HG02798 (cell line): ENCODE results near the gene NXPE4.

Experiments used
- ATAC-seq: cut with Tn5 transposase; IDR thresholded peaks from one replicate; pipeline ENCODE4 v1.9.1; 2021; ENCODE audit warnings: mild to moderate bottlenecking; ENCODE audit not compliant: unreplicated experiment, poor library complexity

Gene NXPE4

GRCh38 chr11:114563077-114563476 lies 32.5 kb downstream of the NXPE4 start:
- ATAC-seq: no peak

DNA sequence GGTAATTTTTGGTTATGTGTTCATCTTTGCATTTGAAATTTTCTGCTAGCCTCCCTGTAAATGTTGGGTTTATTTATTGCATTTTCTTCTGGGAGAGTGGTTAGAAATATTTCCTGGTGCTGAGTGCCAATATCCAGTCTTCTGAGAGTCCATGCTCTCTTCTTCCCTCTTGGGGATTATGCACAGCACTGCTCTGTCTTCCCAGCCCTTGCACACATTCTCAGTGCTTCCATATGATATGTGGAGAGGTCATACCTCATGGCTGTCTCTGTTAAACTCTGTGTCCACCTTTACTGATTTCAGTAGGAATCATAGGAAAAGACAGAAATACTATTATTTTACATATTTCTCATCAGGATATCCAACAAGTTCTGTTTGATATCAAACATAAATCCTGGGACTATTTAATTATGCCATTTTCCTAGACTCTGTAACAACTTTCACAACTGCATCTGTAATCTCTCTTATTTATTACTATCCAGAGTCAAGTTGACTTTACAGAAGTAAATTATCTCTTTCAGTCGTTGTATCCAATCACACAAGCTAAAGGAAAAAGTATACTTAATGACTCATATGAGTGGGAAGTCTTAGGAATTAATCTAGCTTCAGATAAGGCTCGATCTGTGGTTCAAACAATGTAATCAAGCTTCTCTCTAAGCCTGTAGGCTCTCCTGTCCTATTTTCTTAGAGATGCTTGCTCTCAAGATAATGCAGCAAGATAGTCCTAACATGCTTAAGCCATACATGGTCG lies 33.2 kb downstream of the NXPE4 start:
- ATAC-seq: no peak

DNA sequence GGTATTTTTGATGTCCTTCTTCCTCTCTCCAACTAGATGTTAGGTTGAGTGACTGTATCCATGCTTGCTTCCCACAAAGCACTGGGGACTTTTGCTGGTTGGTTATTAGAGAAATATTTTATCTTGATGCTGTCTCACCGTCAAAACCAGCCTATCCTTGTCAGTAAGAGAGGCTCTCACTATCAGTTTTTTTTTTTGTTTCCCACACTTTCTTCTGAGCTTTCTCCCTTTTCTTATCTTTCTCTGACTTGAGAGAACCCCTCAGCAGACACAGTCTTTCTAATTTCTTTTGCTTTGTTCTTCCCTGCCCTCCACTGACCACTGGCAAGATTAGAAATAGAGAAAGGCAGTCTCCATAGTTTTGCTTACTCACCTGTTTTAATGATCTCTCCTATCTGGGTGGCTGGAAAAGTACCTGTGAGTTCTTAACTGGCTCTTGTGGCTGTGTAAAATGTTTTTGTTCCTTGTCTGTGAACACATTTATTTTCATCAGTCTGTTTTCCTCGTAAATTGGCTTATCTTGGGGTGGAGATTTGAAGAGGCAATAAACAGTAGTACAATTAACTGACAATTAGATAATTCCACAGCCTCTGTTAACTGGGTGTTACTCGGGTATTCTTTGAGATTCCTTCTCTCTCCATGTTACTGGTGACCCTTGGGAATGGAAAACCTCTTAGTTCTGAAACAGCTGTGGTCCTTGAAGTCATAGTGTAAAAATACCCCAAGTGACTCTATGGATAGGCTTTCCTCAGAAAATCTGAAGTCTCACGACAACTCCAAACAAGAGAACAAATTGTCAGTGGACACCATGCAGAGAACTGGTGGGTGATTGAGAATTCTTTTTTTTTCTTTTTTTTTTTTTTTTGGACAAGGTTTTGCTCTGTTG lies 35.9 kb downstream of the NXPE4 start, which contains the start of gene NXPE1:
TSS of gene NXPE1 (minus strand) at position 457 of the 886 bp plus-strand sequence. CDS start 8,680 bp downstream, outside the sequence.
- ATAC-seq: no peak

GRCh38 chr11:114556135-114556534 lies 39.5 kb downstream of the NXPE4 start:
- no peak for ATAC-seq

DNA sequence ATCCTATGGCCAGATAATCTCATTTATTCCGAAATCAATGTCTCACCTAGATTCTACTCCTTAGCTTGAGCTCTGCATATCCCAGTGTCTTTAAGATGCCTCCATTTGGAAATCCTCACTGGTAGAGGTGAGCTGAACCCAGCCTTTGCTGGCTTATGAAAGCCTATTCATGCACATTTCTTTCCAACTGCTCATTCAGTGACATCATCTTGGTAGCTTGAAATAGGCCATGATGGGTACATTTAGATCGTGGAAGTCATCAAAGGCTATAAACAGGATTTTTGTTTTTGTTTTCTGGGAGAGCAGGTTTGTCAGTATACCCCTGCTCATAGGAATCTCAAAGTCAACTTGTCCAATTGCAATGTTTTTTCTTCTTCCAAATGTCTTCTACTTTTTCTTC lies 41.9 kb downstream of the NXPE4 start:
- ATAC-seq: no peak

DNA sequence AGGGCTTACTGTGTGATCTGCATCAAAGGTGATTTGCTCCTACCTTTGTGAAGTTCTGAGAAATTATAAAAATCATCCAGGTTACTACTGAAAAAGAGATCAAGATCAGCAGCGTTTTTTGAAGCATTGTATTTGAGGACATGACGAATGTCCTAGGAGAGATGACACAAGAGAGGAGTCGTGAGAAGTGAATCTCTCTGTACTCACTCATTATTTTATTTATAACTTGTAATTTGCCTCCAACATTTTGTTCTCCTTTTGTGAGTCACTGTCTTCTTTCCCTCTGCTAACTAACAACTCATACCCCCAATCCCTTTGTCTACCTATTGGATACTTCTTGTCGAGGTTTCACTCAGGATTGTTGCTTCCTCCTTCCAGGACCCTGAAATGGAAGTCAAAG lies 44.5 kb downstream of the NXPE4 start:
- no peak for ATAC-seq

DNA sequence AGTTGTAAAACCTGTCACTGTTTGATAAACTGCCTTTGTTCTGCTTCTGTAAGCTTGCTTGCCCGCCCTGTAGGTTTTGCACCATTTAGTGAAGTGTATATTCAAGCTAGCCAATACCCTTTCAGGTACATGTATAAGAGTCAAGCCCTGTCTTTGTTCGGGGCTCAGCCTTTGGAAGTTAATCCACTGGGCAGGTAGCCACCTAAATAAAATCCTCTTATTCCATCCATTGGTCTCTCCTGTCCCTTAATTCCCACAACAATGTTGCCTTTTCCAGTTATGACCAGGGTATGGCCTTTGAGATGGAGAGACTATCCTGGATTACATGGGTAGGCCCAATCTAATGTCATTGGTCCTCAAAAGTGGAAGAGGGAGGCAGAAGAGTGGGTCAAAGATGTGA lies 69.9 kb downstream of the NXPE4 start:
- ATAC-seq: no peak

DNA sequence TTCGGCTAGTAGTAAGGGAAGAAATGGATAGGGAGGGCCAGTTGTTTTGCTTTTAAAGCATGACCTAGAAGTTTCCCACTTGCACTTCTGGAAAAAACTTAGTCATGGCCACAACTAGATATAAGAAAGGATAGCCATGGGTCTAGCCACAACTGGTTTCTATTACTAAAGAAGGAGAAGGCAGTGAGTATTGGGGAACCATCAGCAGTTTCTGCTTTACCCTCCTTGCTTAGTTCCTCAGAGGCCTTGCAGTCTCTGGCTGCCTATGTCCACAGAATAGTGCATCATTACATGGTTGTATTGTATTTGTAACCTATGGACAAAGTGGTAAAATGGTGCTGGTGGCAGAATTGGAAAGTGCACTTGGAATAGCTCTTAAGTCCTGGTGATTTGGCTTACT lies 71.5 kb downstream of the NXPE4 start:
- ATAC-seq: no peak

DNA sequence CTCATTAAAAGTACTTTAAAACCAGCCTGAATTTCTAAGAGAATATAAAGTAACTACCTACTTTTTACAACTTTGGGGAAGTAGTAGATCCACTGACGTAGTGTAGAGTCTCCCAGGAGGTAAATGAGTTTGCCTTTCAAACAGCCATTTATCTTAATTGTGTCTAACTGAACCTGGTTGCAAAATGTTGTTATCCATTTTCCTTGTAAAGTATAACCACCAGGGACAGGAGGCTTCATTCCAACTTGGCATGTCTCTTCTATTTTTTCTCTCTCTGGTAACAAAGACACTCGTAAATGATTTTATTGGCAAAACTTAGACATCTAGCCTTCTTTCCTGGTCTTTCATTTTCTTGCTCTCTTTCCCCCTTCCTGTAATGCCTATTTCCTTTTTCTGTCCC lies 72.8 kb downstream of the NXPE4 start:
- ATAC-seq: no peak
